Adrenal gland (tissue), 5 donors: ENCODE measurements around the gene HGF.

Source experiments
- POLR2A ChIP-seq, 2 donors: fragments of 450-650 bp; IDR thresholded peaks; one replicate each; pipeline ENCODE4 v1.6.1; 2017; ENCODE audit warnings: antibody characterized with exemption in 2 of 2, mild to moderate bottlenecking in 2 of 2, moderate library complexity in 1 of 2
- TF ChIP-seq, protein P1 (sequence below), 6 experiments: fragments of 450-650 bp in 4 of 6; fragments of 200-600 bp in 2 of 6; sonication (generic) in 1 of 6; IDR thresholded peaks; 1 replicate in 5 of 6; 2 replicates in 1 of 6; pipeline versions ENCODE4 v1.5.1 to v1.8.0; 2016 to 2021; ENCODE audit warnings: antibody characterized with exemption in 6 of 6, mild to moderate bottlenecking in 2 of 6, moderate library complexity in 1 of 6
- donor health status: DM: no; HTN: no; CAD: no.

DNA sequence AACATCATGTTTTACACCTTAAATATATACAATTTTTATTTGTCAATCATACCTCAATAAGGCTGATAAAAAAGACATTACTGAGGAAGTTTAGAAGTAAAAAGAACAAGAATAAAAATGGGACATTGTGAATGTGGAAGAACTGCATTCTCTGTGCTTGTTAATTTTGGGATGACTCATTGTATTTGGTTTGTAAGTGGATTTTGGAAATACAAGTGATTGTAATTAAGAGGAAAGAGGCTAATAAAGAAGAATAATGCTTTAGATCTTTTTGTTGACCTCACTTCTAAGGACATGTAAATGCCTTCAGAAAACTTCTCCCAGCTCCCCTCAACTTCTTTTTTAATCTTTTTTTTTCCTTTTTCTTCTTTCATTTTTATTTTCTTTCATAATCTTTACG lies 76.0 kb downstream of the HGF start:
- TF ChIP-seq, protein P1, sequence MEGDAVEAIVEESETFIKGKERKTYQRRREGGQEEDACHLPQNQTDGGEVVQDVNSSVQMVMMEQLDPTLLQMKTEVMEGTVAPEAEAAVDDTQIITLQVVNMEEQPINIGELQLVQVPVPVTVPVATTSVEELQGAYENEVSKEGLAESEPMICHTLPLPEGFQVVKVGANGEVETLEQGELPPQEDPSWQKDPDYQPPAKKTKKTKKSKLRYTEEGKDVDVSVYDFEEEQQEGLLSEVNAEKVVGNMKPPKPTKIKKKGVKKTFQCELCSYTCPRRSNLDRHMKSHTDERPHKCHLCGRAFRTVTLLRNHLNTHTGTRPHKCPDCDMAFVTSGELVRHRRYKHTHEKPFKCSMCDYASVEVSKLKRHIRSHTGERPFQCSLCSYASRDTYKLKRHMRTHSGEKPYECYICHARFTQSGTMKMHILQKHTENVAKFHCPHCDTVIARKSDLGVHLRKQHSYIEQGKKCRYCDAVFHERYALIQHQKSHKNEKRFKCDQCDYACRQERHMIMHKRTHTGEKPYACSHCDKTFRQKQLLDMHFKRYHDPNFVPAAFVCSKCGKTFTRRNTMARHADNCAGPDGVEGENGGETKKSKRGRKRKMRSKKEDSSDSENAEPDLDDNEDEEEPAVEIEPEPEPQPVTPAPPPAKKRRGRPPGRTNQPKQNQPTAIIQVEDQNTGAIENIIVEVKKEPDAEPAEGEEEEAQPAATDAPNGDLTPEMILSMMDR (IDR thresholded peaks at IDR 0.05) = no peak
- no peak for TF ChIP-seq POLR2A (IDR thresholded peaks at IDR 0.05)
